ENCODE measurements around the gene ATP10A. TPM values are rescaled to one million over a fixed set of nuclear protein-coding genes. Genes with fewer than 3 reads are reported as not detected.

The ATP10A gene
- polyA plus RNA-seq, 1 of the 3 experiments (the other 2 are of a cell fraction) = not detected

- peak; percentile 67 for DNase-seq
- ChIA-PET CTCF (no interaction called here), POLR2A (no interaction called here)
- WGBS (ENCODE audit: low lambda C conversion rate) = 20% methylated on average over 18 of the region's 36 CpGs
- Histone ChIP-seq H3F3A (replicated peaks; ENCODE audit: insufficient read depth) (no peaks in the 10 kb centered on the region), H3K4me1 (ENCODE audit: control insufficient read depth in 1 of 2, insufficient read depth in 2 of 2, low read depth in 1 of 2, low read length in 1 of 2) (peaks cover 5 to 12% of the 10 kb centered on the region in 2 experiments; a peak in 1 of 4 replicates), H3K27me3 (ENCODE audit: insufficient read depth) (no peaks in the 10 kb centered on the region), H3K9me2 (no peaks in the 10 kb centered on the region), H3K4me3 (ENCODE audit: low read depth in 2 of 2, low read length in 1 of 2) (peak overlapping the region; percentile 35 to 46), H2AFZ (ENCODE audit: low read depth) (peak overlapping the region; percentile 81), H3K27ac (ENCODE audit: low read depth in 2 of 2, low read length in 1 of 2) (0 out of 4 replicates have a peak overlapping the region, but pooled peaks of 1 of the 2 experiments have one; percentile 32), H3K79me2 (ENCODE audit: insufficient read depth) (no peaks in the 10 kb centered on the region), H3K4me2 (peak overlapping the region; percentile 80), H3K9me3 (no peaks in the 10 kb centered on the region), H3K36me3 (replicated peaks in 1 of 2; ENCODE audit: control insufficient read depth in 1 of 2, insufficient read depth in 2 of 2, low read length in 1 of 2) (no peaks in the 10 kb centered on the region), H4K20me1 (ENCODE audit: insufficient read depth) (no peaks in the 10 kb centered on the region), H3K9ac (peak overlapping the region; percentile 41; the same call in 1 of the 2 replicates)
- TF ChIP-seq TCF12 (IDR thresholded peaks at IDR 0.05) (no peak), RFX5 (IDR thresholded peaks at IDR 0.05; ENCODE audit: low read length) (no peak), FOSL2 (IDR thresholded peaks at IDR 0.05; ENCODE audit: borderline replicate concordance, low read depth) (peak; percentile 9; the same call in 1 of the 2 replicates)
Observed at GRCh38 chr15:25850154-25851111, 12.7 kb downstream of the ATP10A start.

GRCh38 chr15:25849157-25849921 is 13.8 kb downstream of the ATP10A start:
- no peak overlapping the region; a peak in 1 of 4 replicates for H3K4me3 ChIP-seq (ENCODE audit: low read depth in 2 of 2, low read length in 1 of 2)
- no peaks in the 10 kb centered on the region for H3K9me2 ChIP-seq
- 12% methylated on average over 11 of the region's 11 CpGs for WGBS (ENCODE audit: low lambda C conversion rate)
- DNase-seq = peak; percentile 56
- H3K9ac ChIP-seq = no peak overlapping the region
- no peak for TF ChIP-seq RCOR1 (IDR thresholded peaks at IDR 0.05; ENCODE audit: low read length)
- no peak for TF ChIP-seq CTCF (IDR thresholded peaks at IDR 0.05)
- TF ChIP-seq GATA2 (CRISPR knock-in tag; IDR thresholded peaks at IDR 0.05) = peak; percentile 15; the same call in 1 of the 2 replicates
- no peak for TF ChIP-seq FOXJ3 (CRISPR knock-in tag; IDR thresholded peaks at IDR 0.05)
- TF ChIP-seq TAF1 (IDR thresholded peaks at IDR 0.05; ENCODE audit: borderline replicate concordance, low read depth, low read length) = no peak
- no peaks in the 10 kb centered on the region for H3K79me2 ChIP-seq (ENCODE audit: insufficient read depth)
- ChIA-PET CTCF (interaction anchor here (0.8 to 1.1 kb wide), 2 partner anchors 14 to 37 kb away, joined by 3 read pairs; no protein-coding TSS in a partner anchor), POLR2A (no interaction called here)
- H3K27ac ChIP-seq (ENCODE audit: low read depth in 2 of 2, low read length in 1 of 2) = no peak overlapping the region
- peak overlapping the region; percentile 80; the same call in 1 of the 2 replicates for H3K4me2 ChIP-seq
- H3K4me1 ChIP-seq (ENCODE audit: control insufficient read depth in 1 of 2, insufficient read depth in 2 of 2, low read depth in 1 of 2, low read length in 1 of 2) = peaks cover 5 to 12% of the 10 kb centered on the region in 2 experiments; a peak in 1 of 4 replicates
- H4K20me1 ChIP-seq (ENCODE audit: insufficient read depth) = no peaks in the 10 kb centered on the region
- H3K9me3 ChIP-seq = no peaks in the 10 kb centered on the region
- H3K36me3 ChIP-seq (replicated peaks in 1 of 2; ENCODE audit: control insufficient read depth in 1 of 2, insufficient read depth in 2 of 2, low read length in 1 of 2) = no peaks in the 10 kb centered on the region
- H3K27me3 ChIP-seq (ENCODE audit: insufficient read depth) = no peaks in the 10 kb centered on the region
- no peaks in the 10 kb centered on the region for H3F3A ChIP-seq (replicated peaks; ENCODE audit: insufficient read depth)
- H2AFZ ChIP-seq (ENCODE audit: low read depth) = peak overlapping the region; percentile 81; the same call in 1 of the 2 replicates
